ENCODE measurements around the gene IL17C.

DNA sequence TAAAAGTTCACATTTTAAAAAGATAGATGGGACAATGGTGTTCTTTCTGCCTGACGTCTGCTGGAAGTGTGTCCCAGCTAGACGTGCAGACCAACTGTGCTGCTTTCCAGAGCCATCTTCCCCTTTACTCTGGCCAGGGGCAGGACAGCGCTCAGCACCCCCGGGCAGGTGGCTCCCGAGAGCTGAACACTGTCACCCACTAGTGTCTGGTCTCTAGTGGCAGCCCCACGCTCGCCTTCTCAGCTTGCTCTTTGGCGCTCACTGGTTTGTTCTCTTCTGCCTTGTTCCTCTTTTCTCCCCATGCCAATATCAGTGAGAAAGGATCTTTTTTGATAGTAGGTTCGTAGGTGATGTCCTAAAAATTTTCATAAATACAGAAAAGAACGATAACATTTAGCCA is 42.5 kb upstream of the IL17C start:
- no peak for TF ChIP-seq CTCF (IDR thresholded peaks at IDR 0.05; ENCODE audit: borderline replicate concordance, extremely low read depth, low read length, poor library complexity, severe bottlenecking)
- no peak for TF ChIP-seq EZH2 (IDR thresholded peaks at IDR 0.05; ENCODE audit: borderline replicate concordance, low read depth, low read length, severe bottlenecking)
